H54 (cell line): ENCODE data around the gene NPAS2.

Experiments used
- DNase-seq: peaks from one replicate; pipeline ENCODE4 v3.0.0; 2011; ENCODE audit warnings: low spot score, mixed read lengths; ENCODE audit not compliant: insufficient read length
- FAIRE-seq: peaks from 3 replicates; lab custom pipeline; 2011; peaks lifted over from hg19 to GRCh38; lab: Jason Lieb, UNC
- POLR2A ChIP-seq: IDR thresholded peaks from 2 replicates; pipeline ENCODE4 v1.6.1; 2011; ENCODE audit warnings: low read depth, mild to moderate bottlenecking, low read length

The NPAS2 gene

DNA sequence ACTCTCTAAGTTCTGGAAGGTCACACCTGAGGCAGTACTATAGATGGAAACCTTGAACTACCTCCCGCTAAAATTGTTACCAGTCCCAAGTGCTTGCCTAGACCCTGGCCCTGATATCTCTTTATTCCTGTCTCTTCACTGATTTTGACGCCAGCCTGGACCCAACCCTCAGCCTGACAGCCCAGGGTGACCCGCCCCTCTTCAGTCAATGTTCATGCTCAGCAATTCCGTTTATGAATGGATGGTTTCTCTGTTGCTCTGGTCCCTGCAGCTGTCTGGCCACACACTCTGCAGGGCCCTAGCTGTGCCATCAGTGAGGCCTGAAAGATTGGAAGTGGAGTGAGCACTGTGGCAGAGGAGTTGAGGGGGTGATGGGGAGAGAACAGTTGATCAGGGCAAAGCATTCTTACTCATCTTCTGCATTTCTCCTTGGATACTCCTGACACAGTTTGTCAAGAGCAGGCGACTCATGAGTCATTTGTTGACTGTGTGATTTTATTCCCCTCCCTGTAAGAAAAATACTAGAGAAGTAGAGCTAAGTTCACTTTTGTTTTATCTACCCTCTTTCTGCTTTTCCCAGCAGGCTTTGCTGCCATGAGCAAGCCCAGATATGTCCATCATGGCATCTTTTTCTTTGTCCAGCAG, 46.0 kb downstream of the NPAS2 start:
- DNase-seq = peak; percentile 49
- FAIRE-seq = peak; percentile 89
- no peak for TF ChIP-seq POLR2A

DNA sequence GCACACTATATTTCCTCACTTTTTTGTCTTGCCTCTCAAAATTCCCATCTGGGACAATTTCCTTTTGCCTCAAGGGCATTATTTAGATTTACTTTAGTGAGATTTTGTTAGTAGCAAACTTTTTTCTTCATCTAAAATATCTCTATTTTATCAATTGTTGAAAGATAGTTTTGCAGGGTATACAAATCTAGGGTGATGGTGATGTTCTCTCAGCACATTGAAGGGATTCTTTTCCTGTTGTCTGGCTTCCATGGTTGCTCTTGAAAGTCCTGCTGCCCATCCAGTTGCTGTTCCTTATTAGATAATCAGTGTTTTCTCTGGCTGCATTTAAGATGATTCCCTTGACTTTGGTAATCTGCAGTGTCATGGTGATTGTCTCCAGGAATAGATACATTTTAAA, 48.1 kb downstream of the NPAS2 start:
- no peak for TF ChIP-seq POLR2A
- DNase-seq = no peak

DNA sequence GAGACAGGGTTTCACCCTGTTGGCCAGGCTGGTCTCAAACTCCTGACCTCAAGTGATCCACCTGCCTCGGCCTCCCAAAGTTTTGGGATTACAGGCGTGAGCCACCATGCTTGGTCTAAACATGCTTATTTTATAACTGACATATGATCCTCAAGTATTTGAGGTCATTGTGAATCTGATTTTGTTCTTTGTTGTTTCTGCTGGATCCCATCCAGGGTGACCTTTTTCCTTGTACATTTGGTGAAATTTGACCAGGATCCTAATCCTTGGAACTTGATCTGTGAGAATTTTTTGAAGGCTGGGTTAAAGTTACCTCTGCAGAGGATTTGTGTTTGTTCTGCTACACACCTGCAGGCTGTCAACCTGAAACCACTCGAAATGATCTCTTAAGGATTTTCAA, 49.2 kb downstream of the NPAS2 start:
- TF ChIP-seq POLR2A = no peak
- no peak for FAIRE-seq
- no peak for DNase-seq

More for the DNA sequence above, 48.1 kb downstream of the NPAS2 start:
- FAIRE-seq = no peak

DNA sequence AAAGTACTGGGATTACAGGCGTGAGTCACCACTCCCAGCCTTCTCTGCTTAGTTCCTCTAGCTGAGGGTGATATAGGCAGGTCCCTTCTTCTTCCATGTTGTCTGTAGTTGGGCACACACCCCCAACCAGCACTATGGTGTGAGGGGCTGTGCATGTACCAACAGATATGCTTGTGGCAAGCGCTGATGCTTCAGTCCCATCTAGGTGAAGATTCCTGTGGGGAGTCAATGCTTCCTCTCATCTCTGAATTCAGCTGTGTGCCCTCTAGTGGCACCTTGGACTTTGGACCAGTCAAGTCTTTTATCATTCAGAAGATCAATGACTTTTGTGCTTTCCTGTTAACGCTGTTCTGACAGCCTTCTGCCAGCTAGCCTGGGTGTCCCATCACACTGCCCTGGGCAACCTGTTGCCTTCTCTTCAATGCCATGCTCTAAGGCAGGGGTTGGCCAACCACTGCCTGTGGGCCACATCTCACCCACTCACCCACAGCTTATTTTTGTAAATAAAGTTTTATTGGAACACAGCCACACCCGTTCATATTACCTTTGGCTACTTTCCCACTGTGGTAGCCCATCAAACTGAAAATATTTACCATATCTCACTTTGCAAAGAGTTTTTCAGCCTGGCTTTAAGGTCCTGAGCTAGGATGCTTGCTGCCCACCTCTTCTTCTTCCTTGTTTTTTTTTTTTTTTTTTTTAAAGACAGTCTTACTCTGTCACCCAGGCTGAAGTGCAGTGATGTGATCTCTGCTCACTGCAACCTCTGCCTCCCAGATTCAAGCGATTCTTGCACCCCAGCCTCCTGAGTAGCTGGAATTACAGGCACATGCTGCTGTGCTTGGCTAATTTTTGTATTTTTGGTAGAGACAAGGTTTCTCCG, 51.0 kb downstream of the NPAS2 start:
- FAIRE-seq (peak; percentile 15), DNase-seq (no peak)
- TF ChIP-seq POLR2A = no peak

DNA sequence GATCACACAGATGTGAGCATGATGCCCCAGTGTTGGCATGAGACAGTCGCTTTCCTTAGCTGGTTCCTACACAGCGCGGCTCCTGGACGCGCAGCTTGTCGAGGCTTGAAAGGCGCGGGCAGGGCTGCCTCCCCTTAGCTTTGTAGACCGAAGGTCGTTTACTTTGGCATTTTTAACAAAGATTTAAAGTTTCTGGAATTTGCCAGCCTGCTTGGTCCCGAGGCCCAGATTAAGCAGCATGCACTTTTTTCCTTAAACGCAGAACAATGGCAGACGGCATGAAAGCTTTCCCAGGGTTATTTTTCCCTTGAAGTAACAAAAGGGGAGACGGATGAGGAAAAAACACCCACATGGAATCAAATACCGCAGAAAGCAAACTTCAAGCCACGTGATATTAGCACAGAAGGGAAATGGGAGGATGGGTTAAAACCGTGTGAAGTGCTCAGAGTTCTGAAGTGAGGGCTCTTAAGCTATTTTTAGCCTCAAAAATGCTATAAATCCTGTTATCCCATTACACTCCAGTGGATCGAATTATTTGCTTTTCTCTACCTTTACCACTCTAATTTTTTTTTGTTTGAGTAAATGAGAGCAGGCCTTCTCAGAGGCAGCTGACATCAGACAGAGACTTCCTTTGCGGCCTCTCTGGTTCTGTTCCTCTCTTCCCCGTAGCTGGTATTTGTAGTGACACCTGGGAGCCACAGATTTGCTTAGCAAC, 55.7 kb downstream of the NPAS2 start:
- no peak for FAIRE-seq
- DNase-seq = no peak
- TF ChIP-seq POLR2A = no peak

DNA sequence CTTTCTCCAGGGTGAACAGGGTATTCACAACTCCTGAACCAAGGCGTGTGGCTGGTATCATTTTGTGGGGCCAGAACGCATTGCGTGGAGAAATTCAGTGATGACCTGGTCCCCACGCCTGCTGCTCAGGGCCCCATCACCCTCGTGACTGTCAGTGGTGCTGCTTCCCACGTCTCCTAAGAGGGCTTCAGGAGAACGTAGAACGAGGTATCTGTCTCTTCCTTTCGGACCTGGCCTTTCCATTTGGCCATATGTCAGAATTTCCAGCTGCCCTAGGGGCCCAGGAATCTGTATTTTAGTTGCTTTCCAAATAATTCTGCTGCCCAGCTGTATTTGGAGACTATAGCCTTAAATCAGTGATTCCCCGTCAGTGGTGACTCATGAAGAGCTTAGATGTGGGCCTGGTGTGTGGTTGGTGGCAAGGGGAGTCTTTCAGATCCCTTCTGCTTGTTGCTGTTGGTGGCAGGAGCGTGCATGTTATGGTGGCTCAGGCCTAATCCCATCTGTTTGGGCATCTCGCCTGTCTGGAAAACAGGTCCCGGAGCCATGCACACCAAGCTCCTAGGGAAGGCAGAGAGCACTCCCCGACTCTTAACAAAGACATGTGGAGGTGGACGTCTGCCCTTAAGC, 56.4 kb downstream of the NPAS2 start:
- DNase-seq (no peak), FAIRE-seq (no peak)
- no peak for TF ChIP-seq POLR2A

DNA sequence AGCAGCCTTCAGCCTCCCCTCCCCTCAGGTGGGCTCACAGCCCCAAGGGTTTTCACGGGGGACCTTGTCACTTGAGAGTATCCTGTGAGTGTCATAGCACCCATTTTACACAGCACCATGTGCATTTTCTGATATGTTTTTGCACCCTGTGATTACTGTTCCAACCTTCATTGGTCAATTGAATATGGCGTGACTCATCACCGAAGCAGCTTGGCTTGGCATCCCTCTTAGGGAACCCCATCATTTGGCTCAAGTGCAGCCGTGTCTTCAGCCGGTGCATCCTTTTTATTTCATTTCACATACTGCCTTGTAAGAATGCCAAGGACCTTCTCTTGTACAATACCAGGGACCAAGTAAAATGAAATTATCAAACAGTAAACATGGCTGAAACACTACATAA, 57.6 kb downstream of the NPAS2 start:
- no peak for TF ChIP-seq POLR2A
- DNase-seq (peak; percentile 31), FAIRE-seq (peak; percentile 73)

DNA sequence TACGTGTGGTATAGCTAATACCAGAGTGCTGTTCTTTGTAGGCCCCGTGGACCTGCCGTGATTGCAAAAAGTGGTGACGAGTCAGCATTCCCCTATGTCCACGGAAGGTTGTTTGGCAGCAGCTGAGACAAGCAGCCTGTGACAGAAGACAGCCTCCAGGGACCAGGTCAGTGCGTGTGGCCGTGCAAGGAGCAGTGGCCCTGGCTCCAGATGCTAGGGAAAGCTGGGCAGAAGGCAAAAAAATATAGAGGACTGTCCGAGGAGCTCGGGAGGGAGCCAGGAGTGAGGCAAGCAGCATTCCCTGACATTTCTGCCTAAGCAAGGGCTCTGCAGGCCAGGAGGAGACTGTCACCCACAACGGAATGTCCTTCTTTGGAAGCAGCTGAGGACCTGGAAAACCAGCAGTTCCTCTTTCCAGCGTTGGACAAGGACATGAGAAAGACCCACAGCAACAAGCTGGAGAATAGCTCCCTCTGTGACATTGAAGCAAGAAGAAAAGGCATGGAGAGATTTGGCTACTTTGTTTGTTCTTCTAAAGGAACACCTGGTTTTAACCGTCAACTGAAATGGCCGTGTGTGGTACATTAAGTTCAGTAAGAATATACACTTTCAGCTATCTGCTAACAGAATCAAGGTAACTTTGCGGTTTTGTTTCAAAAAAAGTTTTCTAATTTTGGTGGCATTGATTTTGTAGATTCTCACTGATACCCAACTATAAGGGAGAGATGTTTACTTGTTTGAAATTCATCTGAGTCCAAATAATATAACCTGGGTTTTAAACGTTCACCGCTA, 58.3 kb downstream of the NPAS2 start:
- no peak for FAIRE-seq
- no peak for TF ChIP-seq POLR2A
- DNase-seq = no peak

DNA sequence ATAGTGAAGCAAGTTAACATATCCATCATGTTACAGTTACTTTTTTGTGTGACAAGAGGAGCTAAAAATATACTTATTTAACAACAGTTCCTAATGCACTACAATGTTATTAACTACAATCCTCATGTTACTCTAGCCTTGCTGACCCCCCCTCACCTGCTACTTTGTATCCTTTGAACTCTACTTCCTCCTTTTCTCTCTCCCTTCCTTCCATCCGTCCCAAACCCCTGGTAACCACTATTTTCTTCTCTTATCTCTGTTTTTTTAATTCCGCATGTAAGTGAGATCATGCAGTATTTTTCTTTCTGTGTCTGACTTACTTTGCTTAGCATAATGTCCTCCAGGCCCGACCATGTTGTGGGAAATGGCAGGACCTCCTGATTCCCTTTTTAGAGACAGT, 59.4 kb downstream of the NPAS2 start:
- TF ChIP-seq POLR2A = no peak
- DNase-seq (no peak), FAIRE-seq (no peak)

DNA sequence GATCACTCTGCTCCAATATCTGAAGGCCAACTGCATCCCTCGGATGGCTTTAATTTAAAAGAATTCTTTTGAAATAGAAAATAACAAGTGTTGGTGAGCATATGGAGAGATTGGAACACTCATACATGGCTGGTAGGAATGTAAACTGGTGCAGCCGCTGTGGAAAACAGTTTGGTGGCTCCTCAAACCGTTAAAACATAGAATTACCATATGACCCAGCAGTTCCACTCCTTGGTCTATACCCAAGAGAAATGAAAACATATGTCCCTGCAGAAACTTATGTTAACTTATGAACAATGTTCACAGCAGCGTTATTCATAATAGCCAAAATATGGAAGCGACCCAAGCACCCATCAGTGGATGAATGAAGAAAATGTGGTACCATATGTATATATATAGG, 60.1 kb downstream of the NPAS2 start:
- FAIRE-seq (no peak), DNase-seq (no peak)
- TF ChIP-seq POLR2A = no peak

DNA sequence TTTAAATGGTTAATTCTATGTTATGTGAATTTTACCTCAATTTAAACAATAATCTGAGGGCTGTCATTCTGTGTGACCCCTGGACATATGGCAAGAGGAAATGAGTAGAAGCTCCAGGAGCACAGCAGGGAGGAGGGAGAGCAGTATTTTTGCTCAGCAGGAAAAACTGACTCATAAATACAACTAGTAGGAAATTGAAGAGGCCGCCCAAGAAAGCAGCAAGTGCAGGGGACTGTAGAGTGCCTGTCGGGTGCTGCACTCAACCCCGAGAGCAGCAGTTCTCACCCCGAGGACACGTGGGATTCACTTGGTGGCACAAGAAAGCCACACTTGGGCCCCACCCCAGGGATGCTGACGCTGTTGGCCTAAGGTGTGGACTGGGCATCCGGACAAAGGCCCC, 60.8 kb downstream of the NPAS2 start:
- DNase-seq (no peak), FAIRE-seq (no peak)
- no peak for TF ChIP-seq POLR2A

DNA sequence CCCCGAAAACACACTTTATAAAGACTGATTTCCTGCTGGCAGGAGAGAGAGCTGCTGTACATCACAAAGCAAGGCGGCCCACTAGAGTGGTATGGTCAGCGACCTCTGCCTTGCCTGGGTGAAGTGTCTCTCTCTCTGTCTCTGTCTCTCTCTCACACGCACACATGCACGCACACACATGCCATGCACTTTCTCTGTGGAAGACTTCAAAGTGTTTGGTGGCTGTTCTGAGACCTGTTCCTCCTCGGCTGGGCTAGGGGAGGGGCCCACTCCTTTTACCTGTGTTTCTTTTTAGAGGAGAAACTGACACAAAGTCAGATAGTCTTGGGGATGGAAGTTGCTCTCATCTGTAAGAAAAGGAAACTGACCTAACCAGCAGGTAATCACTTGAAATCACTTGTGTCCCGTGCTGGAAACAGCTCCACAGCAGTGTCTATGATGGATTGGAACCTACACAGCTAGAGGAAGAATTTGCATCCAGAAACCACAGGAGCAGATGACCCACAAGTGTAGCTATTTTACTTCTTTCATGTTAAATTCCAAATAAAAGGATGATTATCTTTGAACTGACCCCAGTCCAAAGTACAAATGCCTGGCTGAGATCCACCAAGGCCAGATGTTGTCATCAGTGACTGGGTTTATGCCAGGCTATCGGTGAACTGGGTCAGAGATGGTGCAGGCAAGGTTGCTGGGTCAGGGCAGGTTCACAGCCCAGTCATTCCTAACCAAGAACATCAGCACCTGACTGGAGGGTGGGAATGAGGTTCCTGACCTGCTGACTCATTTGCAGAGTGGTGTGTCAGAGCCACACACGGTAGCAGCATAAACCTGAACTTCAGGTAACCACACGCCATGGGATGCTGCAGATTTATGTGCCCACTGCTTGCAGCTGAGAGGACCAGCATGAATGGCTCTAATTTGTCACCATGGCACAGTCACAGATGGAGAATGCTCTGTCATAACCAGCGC, 63.0 kb downstream of the NPAS2 start:
- DNase-seq (no peak), FAIRE-seq (peak; percentile 53)
- TF ChIP-seq POLR2A = no peak
